ENCODE data around the gene CPA3.

The CPA3 gene

DNA sequence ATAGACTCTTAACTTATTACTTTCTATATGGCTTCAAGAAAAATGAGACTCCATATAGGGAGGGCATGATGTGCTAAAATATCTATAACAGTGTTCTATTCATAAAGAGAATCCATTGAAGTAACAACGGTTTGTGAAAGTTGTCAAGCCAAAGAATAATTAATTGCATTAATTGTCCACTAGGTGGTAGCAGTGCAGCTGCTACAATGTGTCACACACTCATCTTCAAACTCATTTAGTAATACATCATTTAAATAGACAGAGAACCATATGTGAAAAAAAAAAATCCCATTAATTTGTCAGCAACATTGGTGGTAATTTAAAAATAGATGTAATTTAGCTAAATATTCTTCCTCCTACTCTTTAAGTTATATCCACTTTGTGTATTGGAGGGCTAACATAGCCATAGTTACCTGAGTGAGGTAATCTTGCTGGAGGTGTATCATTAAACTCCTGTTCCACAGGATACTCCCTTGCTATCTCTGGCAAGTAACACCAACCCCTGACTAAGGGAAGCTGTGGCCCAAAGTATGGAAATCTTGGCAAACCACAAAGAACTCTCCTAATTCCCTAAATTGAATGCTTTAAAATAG is 3.7 kb upstream of the CPA3 start:
- no peak for DNase-seq

- DNase-seq = no peak
Measured at GRCh38 chr3:148863297-148863696, 1.8 kb upstream of the CPA3 start.

- DNase-seq = no peak
Measured at GRCh38 chr3:148863814-148864213, 1.3 kb upstream of the CPA3 start.

GRCh38 chr3:148866261-148866660 is 1.2 kb downstream of the CPA3 start:
- DNase-seq = no peak

DNA sequence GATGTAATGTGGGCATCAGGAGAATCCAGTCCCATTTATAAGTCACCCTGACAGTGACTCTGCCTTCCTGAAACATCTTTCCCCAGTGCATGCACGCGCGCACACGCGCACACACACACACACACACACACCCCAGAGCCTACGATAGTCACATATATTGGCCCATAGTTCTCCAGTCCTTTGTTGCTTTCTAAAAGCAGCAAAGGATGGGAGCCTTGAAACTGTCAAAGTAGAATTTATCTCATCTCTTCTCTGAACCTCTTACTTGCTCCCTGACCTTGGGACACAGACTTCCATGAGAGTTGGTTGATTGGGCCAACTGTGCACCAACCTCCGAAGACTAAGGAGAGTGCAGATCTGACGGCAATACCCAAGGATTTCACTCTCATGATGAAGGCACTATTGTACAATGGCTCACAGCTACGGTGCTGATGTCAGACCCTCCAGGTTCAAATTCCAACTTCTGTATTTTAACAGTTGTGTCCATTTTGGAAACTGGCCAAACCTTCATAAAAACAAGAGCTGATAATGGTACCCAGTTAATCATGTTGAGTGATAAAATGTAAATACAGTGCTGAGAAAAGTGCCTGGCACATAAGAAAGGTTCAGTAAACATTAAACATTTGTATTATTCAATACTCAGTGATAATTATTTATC is 8.3 kb downstream of the CPA3 start:
- no peak for DNase-seq

DNA sequence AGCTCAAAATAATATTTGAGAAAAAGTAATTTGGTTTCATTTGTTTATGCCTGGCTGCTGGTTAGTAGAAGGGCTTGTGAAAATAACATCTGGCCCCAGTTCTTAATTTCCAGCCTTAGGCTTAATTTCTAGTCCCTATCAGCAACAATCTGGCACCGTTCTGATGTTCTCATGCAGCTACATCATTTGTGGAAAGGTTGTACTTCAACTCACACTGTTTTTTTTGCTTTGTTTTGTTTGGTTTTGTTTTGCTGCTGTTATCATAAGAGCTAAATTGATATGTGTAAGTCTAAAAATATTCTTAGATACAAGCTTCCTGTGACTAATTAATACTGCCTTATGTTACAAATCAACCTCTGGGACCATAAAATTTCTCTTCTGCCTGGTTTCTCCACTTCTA is 8.9 kb downstream of the CPA3 start:
- no peak for DNase-seq

DNA sequence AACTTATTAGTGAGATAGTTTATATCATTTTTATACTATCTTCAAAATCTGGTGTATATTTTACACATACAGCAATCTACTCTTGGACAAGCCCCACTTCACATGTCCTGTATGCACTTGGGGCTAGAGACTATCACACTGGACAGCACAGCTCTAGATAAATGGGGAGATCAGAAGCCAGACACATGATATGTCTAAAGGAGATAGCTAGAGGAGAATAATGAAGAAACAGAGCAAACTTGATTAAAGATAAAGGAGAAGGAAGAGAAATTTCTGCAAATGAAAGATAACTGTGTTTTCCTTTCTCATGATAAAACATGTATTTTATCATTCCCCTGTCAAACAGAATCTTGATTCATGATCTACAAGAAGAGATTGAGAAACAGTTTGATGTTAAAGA is 13.0 kb downstream of the CPA3 start:
- DNase-seq = no peak

DNA sequence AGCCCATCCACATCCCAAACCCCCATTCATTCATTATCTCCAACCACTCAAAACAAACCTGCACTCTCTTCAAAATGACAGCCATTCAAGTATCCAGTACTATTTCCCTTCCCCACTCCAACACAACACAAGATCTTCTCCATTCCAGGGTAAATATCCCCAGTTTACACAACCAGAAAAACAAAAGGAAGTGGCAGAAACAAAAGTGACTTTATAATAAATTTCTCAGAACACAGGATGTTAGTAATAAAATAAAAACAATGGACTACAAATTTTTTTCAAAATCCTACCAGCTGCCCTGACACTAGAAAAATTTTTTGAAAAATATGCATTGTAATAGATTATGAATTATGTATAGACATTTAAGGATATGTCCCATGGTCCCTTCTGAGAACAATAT is 14.2 kb downstream of the CPA3 start:
- no peak for DNase-seq

GRCh38 chr3:148880681-148881080 is 15.6 kb downstream of the CPA3 start:
- no peak for DNase-seq

DNA sequence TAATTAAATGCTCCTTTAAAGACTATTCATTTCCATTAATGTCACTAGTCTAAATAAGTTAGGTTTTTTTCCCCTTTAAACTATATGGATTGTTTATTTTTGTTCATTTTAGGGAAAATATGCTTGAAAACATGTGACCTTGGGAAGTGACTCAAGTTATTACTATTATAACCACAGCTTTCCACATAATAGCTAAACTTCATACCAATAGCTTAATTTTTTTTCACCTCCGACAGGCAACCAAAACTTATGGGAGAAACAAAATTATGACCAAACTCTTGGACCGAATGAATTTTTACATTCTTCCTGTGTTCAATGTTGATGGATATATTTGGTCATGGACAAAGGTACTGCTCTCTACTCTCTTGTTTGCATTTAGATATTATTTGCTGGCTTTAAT is 16.2 kb downstream of the CPA3 start:
- no peak for DNase-seq

DNA sequence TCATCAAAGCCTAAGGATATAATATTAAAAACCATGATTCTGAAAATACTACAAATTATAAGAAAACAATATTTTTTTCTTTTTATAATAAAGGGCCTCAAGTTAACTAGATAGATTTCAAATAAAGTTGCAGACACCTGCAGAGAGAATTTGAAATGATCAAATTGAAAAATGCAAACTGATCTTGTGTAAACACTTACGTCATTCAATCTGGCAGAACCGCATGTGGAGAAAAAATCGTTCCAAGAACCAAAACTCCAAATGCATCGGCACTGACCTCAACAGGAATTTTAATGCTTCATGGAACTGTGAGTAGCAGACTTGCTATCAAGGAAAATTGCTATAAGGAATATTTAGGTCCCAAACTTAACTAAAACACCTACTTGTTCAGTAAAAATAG is 17.2 kb downstream of the CPA3 start:
- DNase-seq = no peak

DNA sequence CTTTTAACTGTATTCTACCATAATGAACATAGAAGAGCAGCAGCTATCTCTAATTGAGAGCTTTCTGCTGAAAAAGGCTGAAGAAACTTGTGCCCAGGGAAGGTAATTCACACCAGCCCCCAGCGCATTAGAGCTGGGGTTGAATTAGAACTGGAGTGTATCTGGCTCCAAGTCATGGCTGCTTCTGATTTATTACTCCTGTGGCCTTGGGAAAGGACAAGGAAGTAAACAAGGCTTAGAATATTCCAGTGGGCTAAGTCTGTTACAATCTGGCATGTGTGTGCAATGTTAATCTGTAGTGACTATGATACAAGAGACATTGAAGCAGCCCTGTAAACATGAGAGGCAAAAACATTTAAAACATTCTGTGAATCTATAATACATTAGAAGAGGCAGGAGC is 18.1 kb downstream of the CPA3 start:
- DNase-seq = no peak

DNA sequence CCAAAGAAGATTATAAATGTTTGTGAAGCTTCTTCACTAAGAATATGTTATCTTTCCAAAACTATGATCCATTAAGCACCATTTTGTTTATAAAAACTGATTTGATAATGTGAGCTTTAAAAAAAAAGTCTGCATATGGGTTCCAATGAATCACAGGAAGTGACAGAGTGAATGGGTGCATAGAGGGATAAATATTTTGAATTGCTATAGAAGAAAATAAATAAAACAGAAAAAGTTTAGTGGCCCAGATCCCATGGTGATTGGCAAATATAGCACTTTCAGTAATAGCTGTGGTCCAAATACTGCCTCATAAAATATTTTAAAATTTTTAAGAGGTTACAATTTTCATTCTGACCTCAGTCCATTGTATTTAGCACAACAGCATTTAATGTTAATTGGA is 19.2 kb downstream of the CPA3 start:
- no peak for DNase-seq

DNA sequence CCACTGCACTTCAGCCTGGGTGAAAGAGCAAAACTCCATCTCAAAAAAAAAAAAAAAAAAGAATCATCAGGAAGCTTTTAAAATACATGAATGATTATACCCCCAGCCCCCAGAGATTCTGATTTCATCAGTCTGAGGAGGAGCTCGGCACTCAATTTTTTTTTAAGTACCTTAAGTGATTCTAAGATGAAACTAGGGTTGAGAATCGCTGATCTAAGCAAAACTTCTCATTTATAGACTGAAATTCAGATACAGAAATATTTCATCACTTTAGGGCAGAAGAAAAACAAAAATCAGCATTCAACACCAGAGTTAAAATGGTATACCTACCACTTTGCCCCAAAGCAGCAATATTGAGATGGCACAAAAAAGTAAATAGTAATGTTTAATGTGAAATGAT is 24.7 kb downstream of the CPA3 start:
- DNase-seq = no peak

DNA sequence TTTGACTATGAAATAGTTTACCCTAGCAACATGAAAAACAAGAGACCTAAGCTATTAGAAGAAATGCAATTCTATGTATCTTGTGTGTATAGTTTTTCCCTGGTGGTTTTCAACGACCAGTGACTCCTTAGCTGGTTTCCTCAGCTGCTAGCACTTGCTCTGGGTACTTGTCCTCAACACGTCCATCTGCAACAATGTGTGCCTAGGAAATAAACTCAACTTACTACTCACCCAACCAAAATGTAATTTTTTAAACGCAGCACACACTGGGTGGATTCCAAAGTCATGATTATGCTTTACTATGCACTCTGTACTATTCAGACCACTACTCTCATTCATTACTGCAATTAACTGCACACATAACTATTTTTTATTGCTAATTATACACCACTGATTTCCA is 31.0 kb downstream of the CPA3 start:
- DNase-seq = no peak

DNA sequence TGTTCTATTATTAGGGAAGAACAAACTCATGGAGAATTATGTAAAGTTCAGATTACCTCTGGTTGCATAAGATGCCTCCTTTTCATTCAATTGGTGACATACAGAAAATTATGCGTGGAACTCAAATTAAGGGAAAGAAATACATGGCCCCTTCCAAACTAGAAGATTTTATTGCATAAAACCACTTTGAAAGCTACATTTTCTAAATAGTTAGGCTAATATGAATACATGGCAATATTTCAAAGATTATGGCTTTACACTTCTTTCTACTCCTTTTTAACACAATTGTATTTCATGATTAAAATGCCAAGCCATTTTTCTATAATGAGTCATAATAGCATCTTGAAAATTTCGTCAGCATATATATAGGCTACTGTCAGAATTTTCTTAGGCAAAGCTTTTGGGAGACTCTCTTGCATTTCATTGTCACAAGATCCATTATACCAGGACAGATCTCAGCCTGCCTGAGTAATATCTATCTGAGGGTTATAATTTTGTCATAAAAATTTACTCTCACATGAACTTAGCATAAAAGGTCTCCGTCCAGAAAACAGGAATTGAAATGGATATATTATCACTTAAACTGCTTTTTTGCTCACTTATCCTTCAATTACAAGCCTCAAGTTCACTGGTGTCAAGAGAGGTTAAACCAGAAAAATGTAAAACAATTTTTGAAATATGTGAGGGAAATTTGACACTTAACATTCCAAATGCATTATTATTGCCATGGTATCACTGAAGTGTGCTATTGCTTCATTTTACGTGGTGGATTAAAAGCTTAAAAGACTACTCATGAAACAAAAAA is 37.1 kb downstream of the CPA3 start:
- DNase-seq = no peak

DNA sequence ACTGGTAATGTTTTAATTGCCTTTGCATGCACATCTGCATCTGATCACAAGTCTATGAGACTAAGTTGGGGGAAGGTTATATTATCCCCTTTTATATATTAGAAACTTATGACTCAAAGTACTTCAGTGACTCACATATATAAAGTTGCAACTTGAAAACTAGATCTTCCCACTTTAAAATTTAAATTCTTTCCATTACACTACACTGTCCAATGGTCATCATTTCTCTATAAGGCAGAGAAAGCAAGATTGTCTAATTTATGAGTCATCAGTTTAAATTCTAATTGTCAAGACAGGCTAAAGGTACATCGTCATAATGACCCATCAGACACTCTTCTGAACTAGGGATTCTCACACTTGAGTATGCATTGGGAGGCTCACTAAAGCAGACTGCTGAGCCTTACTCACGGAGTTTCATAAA is 37.9 kb downstream of the CPA3 start:
- no peak for DNase-seq

- DNase-seq = no peak
Measured at GRCh38 chr3:148903941-148904340, 38.8 kb downstream of the CPA3 start.

GRCh38 chr3:148906667-148907066 is 41.6 kb downstream of the CPA3 start:
- DNase-seq = no peak

- no peak for DNase-seq
Measured at GRCh38 chr3:148911173-148911572, 46.1 kb downstream of the CPA3 start.

GRCh38 chr3:148911592-148911991 is 46.5 kb downstream of the CPA3 start:
- DNase-seq = no peak

DNA sequence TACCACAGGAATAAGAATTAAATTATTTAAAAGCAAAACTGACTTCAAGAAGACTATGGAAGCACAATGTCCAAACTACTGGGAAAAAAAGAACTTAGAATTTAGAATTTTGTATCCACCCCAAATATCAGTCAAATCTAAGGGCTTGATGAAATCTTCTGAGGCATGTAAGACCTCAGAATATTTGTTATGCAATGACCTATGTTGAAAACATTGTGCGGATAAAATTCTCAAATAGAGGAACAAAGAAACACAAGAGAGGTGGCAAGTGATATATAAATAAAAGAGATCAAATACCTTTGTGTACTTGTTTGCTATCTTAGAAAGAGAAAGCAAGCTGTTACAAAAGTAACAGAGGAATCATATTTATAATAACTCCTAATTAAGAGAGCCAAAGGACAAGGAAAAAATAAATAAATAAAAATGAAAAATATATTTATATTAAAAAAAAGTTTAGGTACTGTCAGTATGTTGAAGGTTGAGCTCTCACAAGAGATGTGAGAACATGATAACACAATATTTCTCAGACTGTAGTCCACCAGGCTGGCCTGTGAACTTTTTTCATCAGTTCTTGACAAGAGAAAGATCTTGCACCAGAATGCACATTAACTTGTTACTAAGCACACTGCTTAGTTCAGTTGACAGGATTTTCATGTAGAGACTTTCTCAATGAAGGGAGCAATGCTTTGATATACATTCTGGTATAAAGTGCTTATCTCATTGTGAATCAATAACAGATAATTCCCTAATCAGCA is 50.0 kb downstream of the CPA3 start:
- DNase-seq = no peak

DNA sequence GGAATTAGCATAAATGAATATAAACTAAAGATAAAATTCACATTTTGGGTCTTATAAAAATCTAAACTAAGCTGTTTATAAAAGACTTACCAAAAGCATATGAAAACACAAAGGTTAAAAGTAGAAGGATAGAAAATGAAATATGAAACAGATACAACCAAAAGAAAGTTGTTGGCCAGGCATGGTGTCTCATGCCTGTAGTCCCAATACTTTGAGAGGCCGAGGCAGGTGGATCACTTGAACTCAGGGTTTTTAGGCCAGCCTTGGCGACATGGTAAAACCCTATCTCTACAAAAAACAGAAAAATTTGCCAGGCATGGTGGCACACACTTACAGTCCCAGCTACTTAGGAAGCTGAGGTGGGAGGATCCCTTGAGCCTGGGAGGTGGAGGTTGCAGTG is 51.0 kb downstream of the CPA3 start:
- DNase-seq = no peak

GRCh38 chr3:148922467-148922866 is 57.4 kb downstream of the CPA3 start:
- no peak for DNase-seq

Measured in activated CD8-positive, alpha-beta memory T cell treated with anti-CD3 and anti-CD28 coated beads, Interleukin-2, amount 50 U/mL, for 4 hours (primary cell).